DND-41 (cell line): Measurements from ENCODE around the gene PTPRD.

Source experiments
- EZH2 ChIP-seq: IDR thresholded peaks from 3 replicates; pipeline ENCODE4 v1.6.1; 2012; ENCODE audit warnings: borderline replicate concordance, low read depth, mild to moderate bottlenecking, moderate library complexity, low read length, inconsistent platforms; ENCODE audit not compliant: severe bottlenecking
- TF ChIP-seq, protein P1 (sequence below): IDR thresholded peaks from 2 replicates; pipeline ENCODE4 v1.5.1; 2012; ENCODE audit warnings: borderline replicate concordance, low read length, moderate library complexity, mild to moderate bottlenecking; ENCODE audit not compliant: poor library complexity, severe bottlenecking; ENCODE audit errors: extremely low read depth

DNA sequence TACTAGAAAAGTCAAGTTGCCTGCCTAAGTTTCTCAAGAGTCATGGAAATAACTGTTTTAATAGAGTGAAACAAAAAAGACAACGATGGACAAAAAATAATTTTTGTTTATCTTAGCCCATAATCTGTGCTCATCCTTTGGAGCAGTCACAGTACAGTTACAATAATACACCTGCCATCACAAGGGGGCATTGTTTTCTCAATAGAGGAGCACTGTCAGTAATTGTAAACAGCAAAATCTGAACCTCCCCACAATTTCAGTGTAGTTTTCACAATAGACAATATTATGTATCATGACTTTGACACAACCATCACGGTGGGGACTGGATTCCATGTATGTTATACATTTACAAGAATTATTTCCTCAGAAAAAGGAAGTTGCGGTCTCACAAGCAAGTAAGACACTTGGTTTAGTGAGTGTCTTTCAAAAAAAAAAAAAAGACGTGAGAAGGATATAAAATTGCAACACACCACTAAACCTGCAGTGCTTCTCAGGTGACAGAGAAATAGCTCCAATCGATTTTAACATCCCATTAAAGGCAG is 586.3 kb downstream of the PTPRD start:
- TF ChIP-seq, protein P1, sequence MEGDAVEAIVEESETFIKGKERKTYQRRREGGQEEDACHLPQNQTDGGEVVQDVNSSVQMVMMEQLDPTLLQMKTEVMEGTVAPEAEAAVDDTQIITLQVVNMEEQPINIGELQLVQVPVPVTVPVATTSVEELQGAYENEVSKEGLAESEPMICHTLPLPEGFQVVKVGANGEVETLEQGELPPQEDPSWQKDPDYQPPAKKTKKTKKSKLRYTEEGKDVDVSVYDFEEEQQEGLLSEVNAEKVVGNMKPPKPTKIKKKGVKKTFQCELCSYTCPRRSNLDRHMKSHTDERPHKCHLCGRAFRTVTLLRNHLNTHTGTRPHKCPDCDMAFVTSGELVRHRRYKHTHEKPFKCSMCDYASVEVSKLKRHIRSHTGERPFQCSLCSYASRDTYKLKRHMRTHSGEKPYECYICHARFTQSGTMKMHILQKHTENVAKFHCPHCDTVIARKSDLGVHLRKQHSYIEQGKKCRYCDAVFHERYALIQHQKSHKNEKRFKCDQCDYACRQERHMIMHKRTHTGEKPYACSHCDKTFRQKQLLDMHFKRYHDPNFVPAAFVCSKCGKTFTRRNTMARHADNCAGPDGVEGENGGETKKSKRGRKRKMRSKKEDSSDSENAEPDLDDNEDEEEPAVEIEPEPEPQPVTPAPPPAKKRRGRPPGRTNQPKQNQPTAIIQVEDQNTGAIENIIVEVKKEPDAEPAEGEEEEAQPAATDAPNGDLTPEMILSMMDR: peak; percentile 28
- TF ChIP-seq EZH2: no peak
